A673 (cell line): ENCODE data around the gene SNAI3. TPM values are rescaled to one million over a fixed set of nuclear protein-coding genes. Genes with fewer than 3 reads are reported as not detected.

Experiments
- BruUV-seq: library from RNA; stranded (reverse); fragments of 400-500 nt; replicated peaks from 2 replicates; lab custom pipeline; 2021; lab: Mats Ljungman, UMichigan
- CTCF ChIA-PET: fragments of 300-600 bp; sonication (Branson Sonifier 250); formaldehyde crosslinking; loops from one replicate; lab custom pipeline; 2022; ENCODE audit warnings: antibody characterized with exemption; lab: Charles Lee
- POLR2A ChIA-PET: fragments of 300-600 bp; sonication (Branson Sonifier 250); formaldehyde crosslinking; loops from one replicate; lab custom pipeline; 2022; ENCODE audit warnings: antibody characterized with exemption; ENCODE audit not compliant: low non-redundant PET; lab: Charles Lee
- DNase-seq: peaks from one replicate; pipeline ENCODE4 v3.0.0-alpha.2; 2015; ENCODE audit warnings: low spot score
- H3K27ac ChIP-seq: fragments of 200-600 bp; sonication (generic); 2 replicates; pipeline ENCODE4 v1.5.1; 2016; ENCODE audit warnings: mixed run types, low read depth, mild to moderate bottlenecking, mixed read lengths, antibody characterized with exemption, low read length; ENCODE audit not compliant: poor library complexity, severe bottlenecking
- H3K27me3 ChIP-seq: fragments of 200-600 bp; sonication (generic); replicated peaks from 2 replicates; pipeline ENCODE4 v1.6.1; 2017; ENCODE audit warnings: mixed run types, low read depth, mild to moderate bottlenecking, mixed read lengths, antibody characterized with exemption, low read length; ENCODE audit not compliant: insufficient read depth, poor library complexity
- H3K36me3 ChIP-seq: fragments of 200-600 bp; sonication (generic); 2 replicates; pipeline ENCODE4 v1.6.1; 2016; ENCODE audit warnings: mixed run types, mild to moderate bottlenecking, mixed read lengths, antibody characterized with exemption, low read length; ENCODE audit not compliant: insufficient read depth, poor library complexity, severe bottlenecking
- H3K4me1 ChIP-seq: fragments of 200-600 bp; sonication (generic); 2 replicates; pipeline ENCODE4 v1.6.1; 2017; ENCODE audit warnings: mixed run types, mild to moderate bottlenecking, mixed read lengths, antibody characterized with exemption, low read length; ENCODE audit not compliant: insufficient read depth, poor library complexity, severe bottlenecking
- H3K4me3 ChIP-seq: fragments of 200-600 bp; sonication (generic); 2 replicates; pipeline ENCODE4 v1.5.1; 2016; ENCODE audit warnings: low read depth, mixed run types, mild to moderate bottlenecking, mixed read lengths, low read length; ENCODE audit not compliant: poor library complexity, severe bottlenecking
- H3K9me3 ChIP-seq: fragments of 200-600 bp; sonication (generic); 2 replicates; pipeline ENCODE4 v1.6.1; 2016; ENCODE audit warnings: mixed run types, low read depth, mild to moderate bottlenecking, mixed read lengths, antibody characterized with exemption, low read length; ENCODE audit not compliant: poor library complexity, severe bottlenecking
- EZH2 ChIP-seq: fragments of 200-600 bp; sonication (generic); IDR thresholded peaks from 2 replicates; pipeline ENCODE4 v1.6.1; 2017; ENCODE audit warnings: borderline replicate concordance, low read depth, mild to moderate bottlenecking, mixed read lengths, antibody characterized with exemption, low read length; ENCODE audit not compliant: poor library complexity, severe bottlenecking
- intact Hi-C: fragments of 100-400 bp; cut with micrococcal nuclease; formaldehyde crosslinking; loops from one replicate; pipeline ENCODE4 v1.10.0; 2022; ENCODE audit not compliant: unreplicated experiment
- total RNA-seq: library from RNA; stranded (reverse); gene quantifications from 2 replicates; pipeline ENCODE4 v1.2.3, GENCODE V29; 2021
- TF ChIP-seq, protein P1 (sequence below): fragments of 300-800, 200-600 bp; sonication (generic); conservative IDR thresholded peaks from 2 replicates; pipeline ENCODE4 v1.5.1; 2017; ENCODE audit warnings: low read depth, mild to moderate bottlenecking, antibody characterized with exemption, low read length, moderate library complexity, mixed read lengths

Gene SNAI3
- total RNA-seq, 1 experiment from 2014 or later: not detected

DNA sequence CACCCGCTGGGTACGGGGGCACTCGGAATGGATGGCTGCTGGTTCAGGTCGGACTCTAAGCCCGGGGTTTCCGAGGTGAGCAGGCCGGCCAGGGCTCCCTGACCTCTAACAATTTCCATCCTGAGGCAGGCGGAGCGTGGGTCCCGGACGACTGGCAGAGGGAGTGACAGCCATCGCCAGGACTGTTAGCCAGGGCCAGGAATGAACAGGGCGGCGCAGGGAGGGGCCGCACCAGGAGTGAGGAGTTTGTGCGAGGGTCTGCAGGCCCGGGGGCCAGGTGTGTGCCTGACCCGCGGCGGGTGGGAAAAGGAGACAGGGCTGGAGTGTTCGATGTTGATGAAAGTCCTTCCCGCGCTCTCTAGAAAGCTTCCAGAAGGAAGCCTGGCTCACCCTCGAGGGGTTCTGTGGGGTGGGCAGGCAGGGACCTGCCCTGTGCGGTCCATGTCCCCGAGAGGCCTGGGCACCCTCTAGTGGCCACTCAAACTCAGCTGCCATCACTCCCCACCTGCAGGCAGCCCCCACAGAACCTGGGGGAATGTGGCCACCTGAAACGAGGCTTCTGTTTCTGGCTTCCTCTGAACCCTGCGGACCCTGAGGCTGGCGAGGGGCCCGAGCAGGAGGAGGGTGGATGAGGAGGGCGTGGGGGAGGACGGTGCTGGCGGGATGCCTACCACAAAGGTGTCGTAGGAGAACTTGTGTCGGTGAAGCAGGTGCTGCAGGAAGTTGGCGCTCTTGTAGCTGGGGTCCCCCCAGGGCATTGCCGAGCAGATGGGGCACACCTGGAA, 11.7 kb upstream of the SNAI3 start:
- no TSS peak for BruUV-seq
- Histone ChIP-seq H3K4me3 (no peak overlapping the region), H3K27me3 (no peaks in the 10 kb centered on the region), H3K9me3 (no peaks in the 10 kb centered on the region), H3K27ac (no peak overlapping the region), H3K36me3 (peaks cover 12% of the 10 kb centered on the region), H3K4me1 (peaks cover 22% of the 10 kb centered on the region)
- POLR2A ChIA-PET: no interaction called here
- intact Hi-C loops: no loop called here
- TF ChIP-seq EZH2: no peak
- TF ChIP-seq, protein P1, sequence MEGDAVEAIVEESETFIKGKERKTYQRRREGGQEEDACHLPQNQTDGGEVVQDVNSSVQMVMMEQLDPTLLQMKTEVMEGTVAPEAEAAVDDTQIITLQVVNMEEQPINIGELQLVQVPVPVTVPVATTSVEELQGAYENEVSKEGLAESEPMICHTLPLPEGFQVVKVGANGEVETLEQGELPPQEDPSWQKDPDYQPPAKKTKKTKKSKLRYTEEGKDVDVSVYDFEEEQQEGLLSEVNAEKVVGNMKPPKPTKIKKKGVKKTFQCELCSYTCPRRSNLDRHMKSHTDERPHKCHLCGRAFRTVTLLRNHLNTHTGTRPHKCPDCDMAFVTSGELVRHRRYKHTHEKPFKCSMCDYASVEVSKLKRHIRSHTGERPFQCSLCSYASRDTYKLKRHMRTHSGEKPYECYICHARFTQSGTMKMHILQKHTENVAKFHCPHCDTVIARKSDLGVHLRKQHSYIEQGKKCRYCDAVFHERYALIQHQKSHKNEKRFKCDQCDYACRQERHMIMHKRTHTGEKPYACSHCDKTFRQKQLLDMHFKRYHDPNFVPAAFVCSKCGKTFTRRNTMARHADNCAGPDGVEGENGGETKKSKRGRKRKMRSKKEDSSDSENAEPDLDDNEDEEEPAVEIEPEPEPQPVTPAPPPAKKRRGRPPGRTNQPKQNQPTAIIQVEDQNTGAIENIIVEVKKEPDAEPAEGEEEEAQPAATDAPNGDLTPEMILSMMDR: peak; percentile 37
- CTCF ChIA-PET: no interaction called here
- no peak for DNase-seq

GRCh38 chr16:88697116-88697830, 11.0 kb upstream of the SNAI3 start:
- Histone ChIP-seq H3K9me3 (no peaks in the 10 kb centered on the region), H3K27ac (no peak overlapping the region), H3K36me3 (peaks cover 12% of the 10 kb centered on the region), H3K4me1 (peaks cover 14% of the 10 kb centered on the region), H3K27me3 (no peaks in the 10 kb centered on the region), H3K4me3 (no peak overlapping the region)
- no peak for TF ChIP-seq EZH2
- TF ChIP-seq, protein P1: no peak
- no peak for DNase-seq
- intact Hi-C loops: no loop called here
- ChIA-PET POLR2A (no interaction called here), CTCF (no interaction called here)
- BruUV-seq: no TSS peak

- no peak overlapping the region for H3K27ac ChIP-seq
- no peak overlapping the region for H3K4me3 ChIP-seq
- H3K9me3 ChIP-seq: no peaks in the 10 kb centered on the region
- BruUV-seq: no TSS peak
- TF ChIP-seq EZH2: no peak
- TF ChIP-seq, protein P1: no peak
- CTCF ChIA-PET: no interaction called here
- H3K36me3 ChIP-seq: peaks cover 12% of the 10 kb centered on the region
- intact Hi-C loops: no loop called here
- peaks cover 9% of the 10 kb centered on the region for H3K4me1 ChIP-seq
- POLR2A ChIA-PET: no interaction called here
- DNase-seq: no peak
- no peaks in the 10 kb centered on the region for H3K27me3 ChIP-seq
Measured at GRCh38 chr16:88696441-88696840, 10.1 kb upstream of the SNAI3 start.
